ENCODE data around the gene FOXP1. TPM values are rescaled to one million over a fixed set of nuclear protein-coding genes. Genes with fewer than 3 reads are reported as not detected.

FOXP1 gene
- total and polyA plus RNA-seq, 3 experiments from 2014 or later: 142 to 185 (median 147) TPM

DNA sequence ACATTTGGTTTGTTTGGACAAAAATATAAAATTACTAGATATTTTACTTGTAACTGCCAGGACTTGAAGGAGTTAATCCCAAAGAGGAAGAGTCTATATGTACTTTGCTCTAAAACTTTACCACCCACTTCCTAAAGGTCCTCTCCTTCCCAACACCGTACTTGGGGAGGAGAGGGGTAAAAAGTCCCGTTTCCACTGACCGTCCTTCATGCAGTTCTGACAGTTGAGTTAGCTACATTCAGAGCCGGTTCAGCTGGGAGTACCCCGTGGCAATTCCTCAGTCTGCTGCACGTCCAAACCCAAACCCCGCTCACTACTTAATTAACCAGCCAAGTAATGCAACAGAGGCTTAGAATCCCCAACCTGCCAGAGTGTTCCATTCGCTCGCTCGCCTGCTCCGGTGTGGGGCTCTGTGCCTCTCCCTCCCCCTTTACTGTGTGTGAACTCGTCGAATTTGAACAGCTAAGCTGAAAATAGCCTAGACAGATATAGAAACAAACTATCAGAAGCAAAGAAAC lies 519.7 kb downstream of the FOXP1 start:
- H3K4me3 Mint-ChIP-seq: no peak overlapping the region
- DNase-seq: peak in 2 of 5 donors; percentile 10 to 61
- H3K27me3 Mint-ChIP-seq: no peaks in the 10 kb centered on the region
- H3K27ac ChIP-seq (ENCODE audit: low read depth, low read length): peak overlapping the region; percentile 82
- no peaks in the 10 kb centered on the region for H3K9me3 ChIP-seq (ENCODE audit: low read length)
- no peak overlapping the region for H3K27ac Mint-ChIP-seq
- H3K4me3 ChIP-seq (ENCODE audit: low read length): peak overlapping the region; percentile 95
- H3K36me3 Mint-ChIP-seq: peaks cover 0 to 4% (median 0%) of the 10 kb centered on the region in 3 donors
- no peaks in the 10 kb centered on the region for H3K36me3 ChIP-seq (ENCODE audit: insufficient read depth, low read length)
- H3K27me3 ChIP-seq (ENCODE audit: insufficient read depth, low read length, poor library complexity, severe bottlenecking): no peaks in the 10 kb centered on the region
- H3K9me3 Mint-ChIP-seq: no peaks in the 10 kb centered on the region
- peaks cover 78% of the 10 kb centered on the region for H3K4me1 ChIP-seq (ENCODE audit: insufficient read depth, low read length)
- ChIA-PET POLR2A (interaction anchor here (0.5 to 2.1 kb wide), 9 partner anchors 13 to 638 kb away, joined by 3 to 6 read pairs (median 3); no protein-coding TSS in a partner anchor), CTCF (interaction anchor here (0.9 to 2.6 kb wide), 3 partner anchors 12 to 27 kb away, joined by 4 to 11 read pairs (median 6); no protein-coding TSS in a partner anchor)
- peaks cover 32 to 71% (median 62%) of the 10 kb centered on the region in 3 donors for H3K4me1 Mint-ChIP-seq

DNA sequence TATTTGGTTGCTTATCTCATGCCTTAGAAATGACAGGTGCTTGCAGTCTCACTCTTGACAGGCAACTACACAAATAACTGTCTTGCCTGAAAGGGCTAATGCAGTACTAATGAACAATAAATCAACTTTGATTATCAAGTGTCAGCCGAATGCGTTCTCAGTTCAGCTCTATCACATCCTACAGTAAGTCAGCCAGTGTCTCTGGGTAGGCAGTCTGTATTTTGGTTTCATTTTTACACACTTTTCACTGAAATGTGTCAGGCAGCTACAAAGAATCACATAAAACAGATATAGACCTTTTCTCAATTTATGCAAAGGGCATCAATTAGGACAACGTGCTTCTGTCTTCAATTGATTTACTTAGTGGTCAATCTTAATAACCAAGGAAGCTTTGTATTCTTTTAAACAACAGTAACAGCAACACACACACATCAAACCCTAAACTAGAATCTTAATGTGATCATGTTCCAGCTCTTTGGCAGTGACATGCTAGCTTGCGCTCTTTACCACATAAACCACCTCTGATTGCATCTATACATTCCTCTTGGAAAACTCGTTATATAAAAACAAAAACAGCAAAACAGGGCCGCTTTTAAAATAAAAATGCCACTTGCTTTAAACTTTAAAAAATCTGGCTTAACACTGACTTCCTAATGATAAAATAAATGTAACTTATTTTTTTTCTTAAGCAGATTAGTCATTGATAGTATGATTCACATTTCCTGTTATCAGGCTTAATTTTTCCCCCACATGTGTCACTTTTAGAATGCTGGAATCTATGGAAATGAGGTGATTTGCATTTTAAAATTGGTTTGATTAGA lies 520.4 kb downstream of the FOXP1 start:
- Histone ChIP-seq H3K4me1 (ENCODE audit: insufficient read depth, low read length) (peaks cover 78% of the 10 kb centered on the region), H3K27me3 (ENCODE audit: insufficient read depth, low read length, poor library complexity, severe bottlenecking) (no peaks in the 10 kb centered on the region), H3K9me3 (ENCODE audit: low read length) (no peaks in the 10 kb centered on the region), H3K36me3 (ENCODE audit: insufficient read depth, low read length) (no peaks in the 10 kb centered on the region), H3K4me3 (ENCODE audit: low read length) (peak overlapping the region; percentile 95), H3K27ac (ENCODE audit: low read depth, low read length) (peak overlapping the region; percentile 82)
- ChIA-PET CTCF (interaction anchor here (0.8 to 2.6 kb wide), 3 partner anchors 11 to 25 kb away, joined by 3 to 11 read pairs (median 6); no protein-coding TSS in a partner anchor), POLR2A (interaction anchor here (0.7 to 1.6 kb wide), 4 partner anchors 14 to 433 kb away, joined by 3 to 4 read pairs (median 3); no protein-coding TSS in a partner anchor)
- Mint-ChIP-seq H3K4me3 (no peak overlapping the region), H3K27ac (no peak overlapping the region), H3K9me3 (no peaks in the 10 kb centered on the region), H3K4me1 (peaks cover 26 to 71% (median 63%) of the 10 kb centered on the region in 3 donors), H3K36me3 (peaks cover 0 to 4% (median 0%) of the 10 kb centered on the region in 3 donors), H3K27me3 (no peaks in the 10 kb centered on the region)
- DNase-seq: peak in 2 of 5 donors; percentile 29 to 48

DNA sequence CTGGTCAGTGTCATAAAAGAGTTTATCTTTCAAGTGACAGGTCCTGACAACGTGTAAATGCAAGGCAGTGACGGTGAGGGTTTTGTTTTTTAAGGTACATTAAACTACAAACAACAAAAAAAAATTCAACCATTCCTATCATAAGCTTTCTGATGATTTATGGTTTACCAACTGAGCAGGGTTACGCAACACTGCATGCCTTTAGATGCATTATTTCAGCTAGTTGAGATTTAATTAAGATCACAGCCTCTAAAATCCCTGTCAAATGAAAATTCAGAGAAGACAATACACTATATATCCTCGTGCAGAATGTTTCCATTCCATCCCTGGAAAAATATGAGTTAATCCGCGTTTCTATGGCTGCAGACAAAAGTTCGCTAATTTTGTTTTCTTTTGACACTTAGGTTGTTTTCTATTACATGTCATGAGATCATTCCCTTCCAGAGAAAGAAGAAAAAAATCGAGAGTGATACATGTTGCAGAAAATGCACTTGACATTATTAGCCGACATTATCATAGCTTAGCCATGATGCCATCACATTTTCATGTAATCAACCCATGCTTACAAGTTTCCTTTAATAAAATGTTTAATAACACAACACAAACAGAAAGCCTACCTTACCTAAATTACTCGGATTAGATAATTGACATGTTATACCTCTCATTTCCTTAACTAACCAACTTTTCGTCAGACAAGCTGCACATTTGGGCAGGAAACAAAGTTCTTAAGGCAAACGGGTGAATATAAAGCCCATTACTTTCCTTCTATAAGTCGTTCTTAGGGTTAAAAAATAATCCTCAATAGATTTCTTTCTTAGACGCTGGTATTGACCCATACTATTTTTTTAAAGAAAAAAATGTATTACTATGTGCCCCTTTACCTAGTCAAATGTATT lies 521.2 kb downstream of the FOXP1 start:
- H3K27me3 Mint-ChIP-seq: no peaks in the 10 kb centered on the region
- no peak overlapping the region for H3K4me3 Mint-ChIP-seq
- no peak for DNase-seq
- H3K4me1 Mint-ChIP-seq: peaks cover 17 to 71% (median 66%) of the 10 kb centered on the region in 3 donors
- H3K27ac Mint-ChIP-seq: peak overlapping the region in 5 of 8 donors; percentile 30 to 85 (median 73)
- Histone ChIP-seq H3K9me3 (ENCODE audit: low read length) (no peaks in the 10 kb centered on the region), H3K27me3 (ENCODE audit: insufficient read depth, low read length, poor library complexity, severe bottlenecking) (no peaks in the 10 kb centered on the region), H3K27ac (ENCODE audit: low read depth, low read length) (peak overlapping the region; percentile 82), H3K36me3 (ENCODE audit: insufficient read depth, low read length) (no peaks in the 10 kb centered on the region), H3K4me3 (ENCODE audit: low read length) (peak overlapping the region; percentile 95), H3K4me1 (ENCODE audit: insufficient read depth, low read length) (peaks cover 80% of the 10 kb centered on the region)
- ChIA-PET CTCF (interaction anchor here (0.8 to 2.5 kb wide), 3 partner anchors 10 to 25 kb away, joined by 3 to 6 read pairs (median 4); no protein-coding TSS in a partner anchor), POLR2A (interaction anchor here (1.1 to 1.6 kb wide), 2 partner anchors 13 to 69 kb away, joined by 3 to 4 read pairs; no protein-coding TSS in a partner anchor)
- peaks cover 0 to 4% (median 0%) of the 10 kb centered on the region in 3 donors for H3K36me3 Mint-ChIP-seq
- H3K9me3 Mint-ChIP-seq: no peaks in the 10 kb centered on the region

DNA sequence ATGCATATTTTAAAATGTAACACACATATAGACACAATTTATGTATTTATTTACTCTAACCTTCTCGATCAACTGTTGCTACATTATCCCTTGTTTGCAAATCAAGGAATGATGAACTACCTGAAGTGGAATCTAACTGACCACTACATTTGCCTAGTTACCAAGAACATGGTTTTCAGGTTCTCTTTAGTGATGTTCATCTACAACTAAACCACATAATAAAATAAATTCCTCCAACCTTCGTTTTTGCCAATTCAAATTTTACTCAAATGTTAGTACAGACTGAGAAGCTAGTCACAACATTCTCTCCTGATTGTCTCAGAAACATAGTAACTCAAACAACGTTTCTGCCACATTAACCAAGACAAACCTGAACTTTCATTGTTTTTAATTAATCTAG lies 521.9 kb downstream of the FOXP1 start:
- POLR2A ChIA-PET: no interaction called here

DNA sequence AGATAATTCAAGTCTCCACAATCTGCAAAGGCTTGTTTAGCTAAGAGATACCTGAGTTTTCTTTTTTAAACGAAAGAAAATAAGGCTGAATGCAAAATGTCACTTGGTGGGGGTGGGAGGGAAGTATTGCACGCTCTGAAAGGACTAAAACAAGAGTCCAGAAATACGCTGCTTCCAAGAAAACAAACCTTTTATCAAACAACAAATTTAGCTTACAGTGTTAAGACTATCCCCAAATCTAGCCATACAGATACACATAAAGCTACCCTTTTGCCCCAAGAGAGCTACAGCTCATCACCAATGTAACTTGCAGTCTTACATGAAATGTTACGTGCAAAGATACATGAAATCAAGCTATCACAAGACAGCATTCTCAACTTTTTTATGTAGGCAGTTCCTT lies 522.5 kb downstream of the FOXP1 start:
- H3K27me3 Mint-ChIP-seq: no peaks in the 10 kb centered on the region
- H3K9me3 Mint-ChIP-seq: no peaks in the 10 kb centered on the region
- POLR2A ChIA-PET: interaction anchor here (0.5 kb wide), 1 partner anchor 58 kb away, joined by 3 read pairs; no protein-coding TSS in a partner anchor
- peaks cover 4 to 71% (median 66%) of the 10 kb centered on the region in 3 donors for H3K4me1 Mint-ChIP-seq
- no peaks in the 10 kb centered on the region for H3K27me3 ChIP-seq (ENCODE audit: insufficient read depth, low read length, poor library complexity, severe bottlenecking)
- H3K36me3 ChIP-seq (ENCODE audit: insufficient read depth, low read length): no peaks in the 10 kb centered on the region
- H3K27ac ChIP-seq (ENCODE audit: low read depth, low read length): no peak overlapping the region
- no peaks in the 10 kb centered on the region for H3K9me3 ChIP-seq (ENCODE audit: low read length)
- peak overlapping the region; percentile 4 to 71 (median 51) for H3K4me3 Mint-ChIP-seq
- CTCF ChIA-PET: interaction anchor here (0.7 to 2.5 kb wide), 6 partner anchors 8 to 451 kb away, joined by 3 to 6 read pairs (median 4); no protein-coding TSS in a partner anchor
- peak overlapping the region; percentile 35 for H3K4me3 ChIP-seq (ENCODE audit: low read length)
- peak overlapping the region in 4 of 8 donors; percentile 18 to 84 (median 82) for H3K27ac Mint-ChIP-seq
- no peak for DNase-seq
- peaks cover 0 to 4% (median 0%) of the 10 kb centered on the region in 3 donors for H3K36me3 Mint-ChIP-seq
- H3K4me1 ChIP-seq (ENCODE audit: insufficient read depth, low read length): peaks cover 78% of the 10 kb centered on the region

More for the DNA sequence above, 521.9 kb downstream of the FOXP1 start:
- Mint-ChIP-seq H3K4me3 (peak overlapping the region in 1 of 7 donors; percentile 63), H3K4me1 (peaks cover 10 to 71% (median 66%) of the 10 kb centered on the region in 3 donors), H3K9me3 (no peaks in the 10 kb centered on the region), H3K27ac (peak overlapping the region in 5 of 8 donors; percentile 0 to 85 (median 73)), H3K27me3 (no peaks in the 10 kb centered on the region), H3K36me3 (peaks cover 0 to 4% (median 0%) of the 10 kb centered on the region in 3 donors)
- Histone ChIP-seq H3K4me3 (ENCODE audit: low read length) (peak overlapping the region; percentile 95), H3K27me3 (ENCODE audit: insufficient read depth, low read length, poor library complexity, severe bottlenecking) (no peaks in the 10 kb centered on the region), H3K9me3 (ENCODE audit: low read length) (no peaks in the 10 kb centered on the region), H3K27ac (ENCODE audit: low read depth, low read length) (no peak overlapping the region), H3K4me1 (ENCODE audit: insufficient read depth, low read length) (peaks cover 78% of the 10 kb centered on the region), H3K36me3 (ENCODE audit: insufficient read depth, low read length) (no peaks in the 10 kb centered on the region)
- CTCF ChIA-PET: interaction anchor here (1.0 to 2.5 kb wide), 3 partner anchors 10 to 53 kb away, joined by 4 to 6 read pairs (median 4); no protein-coding TSS in a partner anchor
- DNase-seq: no peak

DNA sequence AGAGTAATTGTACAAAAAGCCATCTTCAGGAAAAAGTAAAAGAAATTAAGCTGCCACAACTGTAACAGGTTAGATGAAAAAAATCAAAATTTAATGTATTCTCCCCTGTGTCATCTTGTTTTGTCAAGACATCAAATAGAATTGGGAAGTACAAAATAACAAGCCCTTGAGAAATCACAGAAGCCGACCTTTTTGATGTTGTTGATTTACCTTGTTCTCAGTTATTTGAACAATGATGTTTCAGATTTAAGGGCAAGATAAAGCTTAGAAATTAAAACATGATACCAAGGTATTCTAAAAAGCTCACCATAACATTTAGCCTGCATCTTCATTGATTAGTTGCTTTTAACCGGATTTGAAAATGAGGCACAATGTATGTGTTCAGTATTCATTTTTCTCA lies 523.0 kb downstream of the FOXP1 start:
- H3K4me3 ChIP-seq (ENCODE audit: low read length): peak overlapping the region; percentile 35
- no peaks in the 10 kb centered on the region for H3K27me3 ChIP-seq (ENCODE audit: insufficient read depth, low read length, poor library complexity, severe bottlenecking)
- peak overlapping the region in 6 of 8 donors; percentile 38 to 84 (median 59) for H3K27ac Mint-ChIP-seq
- ChIA-PET CTCF (interaction anchor here (0.7 to 1.3 kb wide), 6 partner anchors 9 to 451 kb away, joined by 3 to 6 read pairs (median 4); no protein-coding TSS in a partner anchor), POLR2A (interaction anchor here (0.5 kb wide), 1 partner anchor 57 kb away, joined by 3 read pairs; no protein-coding TSS in a partner anchor)
- H3K9me3 ChIP-seq (ENCODE audit: low read length): no peaks in the 10 kb centered on the region
- H3K9me3 Mint-ChIP-seq: no peaks in the 10 kb centered on the region
- peaks cover 0 to 71% (median 66%) of the 10 kb centered on the region in 3 donors for H3K4me1 Mint-ChIP-seq
- no peaks in the 10 kb centered on the region for H3K27me3 Mint-ChIP-seq
- H3K4me3 Mint-ChIP-seq: peak overlapping the region; percentile 23 to 71 (median 42)
- no peak overlapping the region for H3K27ac ChIP-seq (ENCODE audit: low read depth, low read length)
- no peaks in the 10 kb centered on the region for H3K36me3 ChIP-seq (ENCODE audit: insufficient read depth, low read length)
- peaks cover 0 to 7% (median 0%) of the 10 kb centered on the region in 3 donors for H3K36me3 Mint-ChIP-seq
- H3K4me1 ChIP-seq (ENCODE audit: insufficient read depth, low read length): peaks cover 78% of the 10 kb centered on the region
- peak in 1 of 5 donors; percentile 57 for DNase-seq

DNA sequence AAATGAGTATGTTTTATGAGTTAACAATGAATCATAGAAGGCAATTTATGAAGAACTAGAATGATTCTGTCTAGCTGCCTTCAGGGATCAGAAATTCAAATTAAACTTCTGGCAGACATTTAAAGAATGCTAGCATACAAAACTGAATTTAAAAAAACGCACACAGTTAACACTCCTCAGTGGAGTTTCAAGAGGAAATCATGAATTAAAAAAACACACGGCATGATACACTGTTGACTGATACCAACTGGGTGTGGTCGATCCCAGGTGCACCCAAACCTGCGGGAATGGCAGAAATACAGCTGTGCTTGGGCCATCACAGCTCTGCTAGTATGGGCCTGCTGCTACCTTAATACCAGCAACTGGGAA lies 526.0 kb downstream of the FOXP1 start:
- peaks cover 0 to 99% (median 92%) of the 10 kb centered on the region in 3 donors for H3K4me1 Mint-ChIP-seq

More for the DNA sequence above, 526.0 kb downstream of the FOXP1 start:
- CTCF ChIA-PET: no interaction called here
- Mint-ChIP-seq H3K27me3 (no peaks in the 10 kb centered on the region), H3K36me3 (peaks cover 0 to 34% (median 6%) of the 10 kb centered on the region in 3 donors), H3K4me3 (peak overlapping the region in 6 of 7 donors; percentile 19 to 69 (median 58)), H3K9me3 (no peaks in the 10 kb centered on the region), H3K27ac (peak overlapping the region in 6 of 8 donors; percentile 11 to 80 (median 63))
- Histone ChIP-seq H3K4me1 (ENCODE audit: insufficient read depth, low read length) (peaks cover 93% of the 10 kb centered on the region), H3K27me3 (ENCODE audit: insufficient read depth, low read length, poor library complexity, severe bottlenecking) (no peaks in the 10 kb centered on the region), H3K27ac (ENCODE audit: low read depth, low read length) (no peak overlapping the region), H3K9me3 (ENCODE audit: low read length) (no peaks in the 10 kb centered on the region), H3K36me3 (ENCODE audit: insufficient read depth, low read length) (peaks cover 9% of the 10 kb centered on the region), H3K4me3 (ENCODE audit: low read length) (peak overlapping the region; percentile 4)
- DNase-seq: no peak
- POLR2A ChIA-PET: interaction anchor here (0.8 kb wide), 1 partner anchor 73 kb away, joined by 3 read pairs; no protein-coding TSS in a partner anchor

Data from CD8-positive, alpha-beta memory T cell (primary cell).